Lower lobe of right lung (tissue), 2 donors: ENCODE data around the gene UTP18. TPM values are rescaled to one million over a fixed set of nuclear protein-coding genes. Genes with fewer than 3 reads are reported as not detected.

Source experiments
- ATAC-seq, 2 donors: fragments of 200-7000 bp; cut with Tn5 transposase; one replicate each; pipeline ENCODE4 v1.9.1; 2020 to 2022; ENCODE audit warnings: mild to moderate bottlenecking in 2 of 2, moderate library complexity in 2 of 2
- DNase-seq: peaks from one replicate; pipeline ENCODE4 v3.0.0-alpha.2; 2020
- H3K27ac ChIP-seq: fragments of 200-600 bp; one replicate; pipeline ENCODE4 v1.8.0; 2022
- H3K27me3 ChIP-seq: fragments of 200-600 bp; one replicate; pipeline ENCODE4 v1.8.0; 2022; ENCODE audit warnings: low read depth
- H3K36me3 ChIP-seq: fragments of 200-600 bp; one replicate; pipeline ENCODE4 v1.8.0; 2022; ENCODE audit warnings: mild to moderate bottlenecking
- H3K4me1 ChIP-seq: fragments of 200-600 bp; one replicate; pipeline ENCODE4 v1.8.0; 2022
- H3K4me3 ChIP-seq: fragments of 200-600 bp; one replicate; pipeline ENCODE4 v1.8.0; 2022; ENCODE audit warnings: mild to moderate bottlenecking
- H3K9me3 ChIP-seq: fragments of 200-600 bp; one replicate; pipeline ENCODE4 v1.8.0; 2022
- intact Hi-C: fragments of 100-400 bp; cut with DNase I; formaldehyde crosslinking; loops from one replicate; pipeline ENCODE4 v1.11.0; 2022
- total RNA-seq: library from RNA; stranded (reverse); fragmentation: NEBNext Ultra II Directional; extraction: Animal tissue kit (Norgen Biotek cat#: 25700); gene quantifications from one replicate; pipeline ENCODE4 v1.2.1, GENCODE V29; 2021
- TF ChIP-seq, protein P1 (sequence below): fragments of 200-600 bp; IDR thresholded peaks from one replicate; pipeline ENCODE4 v1.8.0; 2022; ENCODE audit warnings: antibody characterized with exemption, mild to moderate bottlenecking
- donor health status: DM: no; HTN: yes; CAD: no; lungs with severe emphysema.

The UTP18 gene
- total RNA-seq, 1 donor from 2014 or later = 30.0 TPM

DNA sequence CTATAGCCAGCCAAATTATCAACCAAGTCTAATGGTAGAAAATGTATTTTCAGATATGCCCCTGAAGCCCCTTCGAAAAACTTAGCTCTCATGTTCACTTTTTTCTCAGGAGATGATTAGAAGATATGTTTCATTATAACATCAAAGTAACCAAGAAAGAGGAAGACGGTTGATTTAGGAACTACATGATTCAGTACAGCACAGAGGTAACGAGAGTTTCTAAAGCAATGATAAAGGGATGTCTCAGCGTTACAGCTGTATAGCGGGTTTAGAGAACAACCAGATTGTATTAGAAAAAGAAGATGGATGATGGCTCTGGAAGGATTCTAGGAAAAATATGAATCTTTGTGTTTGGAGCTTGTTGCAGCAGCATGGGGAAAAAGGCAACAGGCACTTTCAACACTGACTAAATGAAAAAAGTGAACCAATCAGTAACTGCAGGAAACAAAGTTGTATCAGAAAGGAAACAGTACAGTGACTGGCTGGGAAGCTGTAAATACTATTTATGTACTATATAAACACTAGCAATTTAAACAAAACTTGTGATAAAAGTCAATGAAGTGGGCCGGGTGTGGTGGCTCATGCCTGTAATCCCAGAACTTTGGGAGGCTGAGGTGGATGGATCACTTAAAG, 22.0 kb upstream of the UTP18 start:
- Histone ChIP-seq H3K4me1 (no peaks in the 10 kb centered on the region), H3K27ac (no peak overlapping the region), H3K4me3 (no peak overlapping the region), H3K36me3 (no peaks in the 10 kb centered on the region), H3K9me3 (no peaks in the 10 kb centered on the region), H3K27me3 (no peaks in the 10 kb centered on the region)
- ATAC-seq (no peak), DNase-seq (no peak)
- TF ChIP-seq, protein P1, sequence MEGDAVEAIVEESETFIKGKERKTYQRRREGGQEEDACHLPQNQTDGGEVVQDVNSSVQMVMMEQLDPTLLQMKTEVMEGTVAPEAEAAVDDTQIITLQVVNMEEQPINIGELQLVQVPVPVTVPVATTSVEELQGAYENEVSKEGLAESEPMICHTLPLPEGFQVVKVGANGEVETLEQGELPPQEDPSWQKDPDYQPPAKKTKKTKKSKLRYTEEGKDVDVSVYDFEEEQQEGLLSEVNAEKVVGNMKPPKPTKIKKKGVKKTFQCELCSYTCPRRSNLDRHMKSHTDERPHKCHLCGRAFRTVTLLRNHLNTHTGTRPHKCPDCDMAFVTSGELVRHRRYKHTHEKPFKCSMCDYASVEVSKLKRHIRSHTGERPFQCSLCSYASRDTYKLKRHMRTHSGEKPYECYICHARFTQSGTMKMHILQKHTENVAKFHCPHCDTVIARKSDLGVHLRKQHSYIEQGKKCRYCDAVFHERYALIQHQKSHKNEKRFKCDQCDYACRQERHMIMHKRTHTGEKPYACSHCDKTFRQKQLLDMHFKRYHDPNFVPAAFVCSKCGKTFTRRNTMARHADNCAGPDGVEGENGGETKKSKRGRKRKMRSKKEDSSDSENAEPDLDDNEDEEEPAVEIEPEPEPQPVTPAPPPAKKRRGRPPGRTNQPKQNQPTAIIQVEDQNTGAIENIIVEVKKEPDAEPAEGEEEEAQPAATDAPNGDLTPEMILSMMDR = no peak
- intact Hi-C loops = no loop called here

DNA sequence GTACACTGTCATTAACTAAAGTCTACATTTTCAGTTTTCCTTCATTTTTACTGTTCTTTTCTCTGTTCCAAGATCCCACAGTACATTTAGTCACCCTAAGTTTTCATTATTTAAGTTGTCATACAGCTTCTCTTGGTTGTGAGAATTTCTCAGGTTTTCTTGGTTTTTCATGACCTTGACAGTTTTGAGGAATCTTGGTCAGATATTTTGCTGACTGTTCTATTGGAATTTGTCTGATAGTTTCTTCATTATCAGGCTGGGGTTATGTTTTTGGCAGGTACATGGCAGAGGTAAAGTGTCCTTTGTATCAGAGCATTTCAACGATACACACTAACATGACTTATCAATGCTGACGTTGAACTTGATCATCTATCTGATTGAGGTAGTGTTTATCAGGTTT, 20.1 kb upstream of the UTP18 start:
- intact Hi-C loops = no loop called here
- no peak for DNase-seq
- TF ChIP-seq, protein P1 = no peak

DNA sequence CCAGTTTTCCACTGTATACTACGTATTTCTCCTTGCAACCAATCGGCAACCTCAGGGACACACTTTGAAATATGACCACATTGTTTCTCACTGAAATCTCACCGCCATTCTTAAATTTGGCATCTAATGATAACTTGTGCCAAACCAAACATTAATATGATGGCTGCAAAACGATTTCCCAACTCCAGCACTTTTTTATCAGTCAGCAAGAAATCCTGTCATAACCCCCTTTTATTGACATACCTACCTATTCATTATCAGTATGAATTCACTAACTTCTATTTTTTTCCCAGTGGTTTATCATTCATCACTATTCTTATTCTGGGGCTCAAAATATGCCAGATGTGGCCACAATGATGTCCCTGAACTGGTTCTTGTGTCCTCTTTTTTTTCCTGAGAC, 16.3 kb upstream of the UTP18 start:
- Histone ChIP-seq H3K36me3 (no peaks in the 10 kb centered on the region), H3K27ac (no peak overlapping the region), H3K4me1 (no peaks in the 10 kb centered on the region), H3K27me3 (no peaks in the 10 kb centered on the region), H3K4me3 (no peak overlapping the region), H3K9me3 (no peaks in the 10 kb centered on the region)
- DNase-seq (no peak), ATAC-seq (no peak)
- intact Hi-C loops = no loop called here
- TF ChIP-seq, protein P1 = no peak

More for the DNA sequence above, 20.1 kb upstream of the UTP18 start:
- Histone ChIP-seq H3K9me3 (no peaks in the 10 kb centered on the region), H3K36me3 (no peaks in the 10 kb centered on the region), H3K27me3 (no peaks in the 10 kb centered on the region), H3K4me3 (no peak overlapping the region), H3K27ac (no peak overlapping the region), H3K4me1 (no peaks in the 10 kb centered on the region)
- no peak for ATAC-seq

DNA sequence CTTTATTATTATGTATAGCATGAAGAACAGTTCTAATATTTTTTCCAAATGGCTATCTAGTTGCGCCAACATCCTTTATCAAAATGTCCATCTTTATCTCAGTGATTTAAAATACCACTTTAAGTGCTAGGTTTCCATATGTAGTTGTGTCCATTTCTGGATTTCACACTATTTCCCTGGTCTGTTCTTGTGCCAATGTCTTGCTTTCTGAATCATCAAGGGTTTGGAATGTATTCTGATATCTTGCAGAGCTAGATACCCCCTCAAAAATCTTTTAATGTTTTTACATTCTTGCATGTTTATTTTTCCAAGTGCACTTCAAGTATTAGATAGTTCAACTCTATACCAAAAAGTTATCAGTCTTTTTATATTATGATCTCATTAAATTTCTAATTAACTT, 14.8 kb upstream of the UTP18 start:
- Histone ChIP-seq H3K27ac (no peak overlapping the region), H3K9me3 (no peaks in the 10 kb centered on the region), H3K4me1 (no peaks in the 10 kb centered on the region), H3K27me3 (no peaks in the 10 kb centered on the region), H3K36me3 (no peaks in the 10 kb centered on the region), H3K4me3 (no peak overlapping the region)
- intact Hi-C loops = no loop called here
- TF ChIP-seq, protein P1 = no peak
- DNase-seq (no peak), ATAC-seq (no peak)

DNA sequence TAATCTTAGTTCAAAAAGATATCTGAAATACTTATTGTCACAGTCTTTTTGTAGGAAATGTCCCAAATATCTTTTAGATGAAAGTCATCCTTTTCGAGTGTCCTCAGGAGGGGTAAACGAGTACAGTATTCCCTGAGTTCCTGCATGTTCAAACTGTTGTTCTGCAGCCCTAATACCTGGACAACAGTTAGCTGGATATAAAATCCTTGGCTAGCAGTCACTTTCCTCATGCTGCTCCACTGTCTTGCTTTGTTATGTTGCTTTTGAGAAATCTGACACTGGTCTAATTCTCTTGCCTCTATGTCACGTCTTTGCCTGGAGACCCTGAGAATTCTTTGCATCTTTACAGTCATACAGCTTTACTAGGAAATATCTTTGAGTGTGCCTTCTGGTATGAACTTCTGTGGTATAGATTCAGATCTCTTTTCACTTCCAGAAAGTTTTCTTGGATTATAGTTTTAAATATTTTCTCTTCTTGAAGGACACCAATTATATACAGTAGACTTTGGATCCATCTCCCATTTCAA, 10.0 kb upstream of the UTP18 start:
- Histone ChIP-seq H3K4me3 (no peak overlapping the region), H3K27me3 (no peaks in the 10 kb centered on the region), H3K9me3 (no peaks in the 10 kb centered on the region), H3K36me3 (peaks cover 22% of the 10 kb centered on the region), H3K27ac (no peak overlapping the region), H3K4me1 (peaks cover under 1% of the 10 kb centered on the region)
- ATAC-seq (no peak), DNase-seq (no peak)
- TF ChIP-seq, protein P1 = no peak
- intact Hi-C loops = no loop called here
